Cardiac fibroblast (primary cell): ENCODE data around the gene PDCL3.

ENCODE experiments used
- DNase-seq, 2 donors: peaks; one replicate each; pipeline versions ENCODE4 v3.0.0 to v3.0.0-alpha.2; 2010; ENCODE audit warnings: low read depth in 2 of 2
- H3K4me3 ChIP-seq, 2 donors: replicated peaks in 1 of 2; 1 replicate in 1 of 2; 2 replicates in 1 of 2; pipeline ENCODE4 v1.5.1; 2011; ENCODE audit warnings: low read depth in 2 of 2, low read length in 2 of 2, mild to moderate bottlenecking in 2 of 2, moderate library complexity in 1 of 2
- CTCF ChIP-seq: IDR thresholded peaks from one replicate; pipeline ENCODE4 v1.5.1; 2011; ENCODE audit warnings: low read depth, mild to moderate bottlenecking, low read length, inconsistent platforms

PDCL3 gene

GRCh38 chr2:100562613-100563406 lies at the start of gene PDCL3:
PDCL3 (plus strand) TSS chr2:100562993; CDS start chr2:100563068, 75 bp downstream.
- DNase-seq = peak; percentile 99
- H3K4me3 ChIP-seq = peak within 1 kb of the TSS; percentile 84 to 87
- TF ChIP-seq CTCF = no peak

GRCh38 chr2:100513650-100514049 lies 49.1 kb upstream of the PDCL3 start:
- H3K4me3 ChIP-seq = no peak overlapping the region
- DNase-seq = peak in 1 of 2 donors; percentile 3
- no peak for TF ChIP-seq CTCF

GRCh38 chr2:100517556-100517955 lies 45.2 kb upstream of the PDCL3 start:
- no peak for DNase-seq
- H3K4me3 ChIP-seq = no peak overlapping the region
- TF ChIP-seq CTCF = no peak

GRCh38 chr2:100518801-100519200 lies 44.0 kb upstream of the PDCL3 start:
- TF ChIP-seq CTCF = no peak
- no peak overlapping the region for H3K4me3 ChIP-seq
- no peak for DNase-seq

- DNase-seq = peak in 1 of 2 donors; percentile 33
- no peak for TF ChIP-seq CTCF
- H3K4me3 ChIP-seq = no peak overlapping the region
Observed at GRCh38 chr2:100520224-100520623, 42.6 kb upstream of the PDCL3 start.

GRCh38 chr2:100522430-100522829 lies 40.4 kb upstream of the PDCL3 start:
- no peak overlapping the region for H3K4me3 ChIP-seq
- DNase-seq = no peak
- no peak for TF ChIP-seq CTCF
